Measurements from ENCODE around the gene AKAP8.
A peak's percentile ranks its signal among the peaks of the same experiment; 100 is the strongest.
"Not testable (repeated sequence)": the region's sequence is repeated elsewhere in the genome, so short reads cannot be mapped to it uniquely, and the experiment has no call there.

AKAP8 gene

GRCh38 chr19:15403151-15403531, 23.6 kb upstream of the AKAP8 start:
- DNase-seq: no peak

GRCh38 chr19:15402411-15403150, 23.0 kb upstream of the AKAP8 start:
- no peak for DNase-seq

GRCh38 chr19:15401397-15401710, 21.8 kb upstream of the AKAP8 start:
- no peak for DNase-seq

- no peak for DNase-seq
Observed at GRCh38 chr19:15400521-15401396, 21.2 kb upstream of the AKAP8 start.

DNA sequence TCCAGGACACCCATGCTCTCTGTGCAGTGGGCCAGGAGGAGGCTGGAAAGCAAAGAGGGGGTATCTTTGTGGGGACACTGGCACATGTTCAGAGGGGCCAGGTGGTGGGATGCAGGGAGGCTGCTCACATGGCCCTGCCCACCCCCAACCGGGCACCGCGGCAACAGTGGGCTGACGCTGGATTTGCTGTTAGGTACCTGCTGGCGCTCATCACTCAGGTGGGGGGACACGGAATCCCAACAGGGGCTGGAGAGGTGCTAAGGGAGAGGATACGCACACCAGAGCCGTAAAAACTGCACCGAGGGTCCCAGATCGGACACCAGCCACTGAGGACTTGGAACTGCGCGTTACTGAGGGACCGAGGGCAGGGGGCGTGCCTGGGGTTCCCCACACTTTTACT, 20.0 kb upstream of the AKAP8 start:
- DNase-seq: no peak

- no peak for DNase-seq
Observed at GRCh38 chr19:15399234-15399515, 19.6 kb upstream of the AKAP8 start.

GRCh38 chr19:15398501-15399233, 19.1 kb upstream of the AKAP8 start:
- no peak for DNase-seq

GRCh38 chr19:15397782-15398181, 18.2 kb upstream of the AKAP8 start:
- no peak for DNase-seq

- DNase-seq: no peak
Observed at GRCh38 chr19:15397236-15397635, 17.6 kb upstream of the AKAP8 start.

DNA sequence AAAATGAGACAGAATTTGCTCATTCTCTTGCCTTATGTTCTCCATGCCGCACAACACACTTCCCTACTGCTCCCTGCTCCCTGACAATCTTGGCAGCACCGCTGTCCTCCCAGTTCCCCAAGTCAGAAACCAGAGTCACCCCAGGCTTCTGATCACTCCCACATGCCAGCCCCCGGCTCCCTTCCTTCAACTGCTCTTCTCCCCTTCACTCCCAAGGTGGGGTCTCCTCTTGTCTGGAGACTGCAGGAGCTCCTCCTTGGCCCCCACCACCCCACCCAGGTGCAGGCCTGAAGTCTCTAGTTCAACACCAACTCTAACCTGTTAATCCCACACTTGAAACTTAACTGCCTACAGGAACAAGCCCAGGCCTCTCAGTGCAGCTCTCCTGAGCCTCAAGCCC, 16.8 kb upstream of the AKAP8 start:
- DNase-seq: no peak

GRCh38 chr19:15395251-15395650, 15.7 kb upstream of the AKAP8 start:
- DNase-seq: not testable (repeated sequence)

GRCh38 chr19:15394426-15394825, 14.8 kb upstream of the AKAP8 start:
- DNase-seq: no peak

GRCh38 chr19:15393963-15394362, 14.4 kb upstream of the AKAP8 start:
- no peak for DNase-seq

DNA sequence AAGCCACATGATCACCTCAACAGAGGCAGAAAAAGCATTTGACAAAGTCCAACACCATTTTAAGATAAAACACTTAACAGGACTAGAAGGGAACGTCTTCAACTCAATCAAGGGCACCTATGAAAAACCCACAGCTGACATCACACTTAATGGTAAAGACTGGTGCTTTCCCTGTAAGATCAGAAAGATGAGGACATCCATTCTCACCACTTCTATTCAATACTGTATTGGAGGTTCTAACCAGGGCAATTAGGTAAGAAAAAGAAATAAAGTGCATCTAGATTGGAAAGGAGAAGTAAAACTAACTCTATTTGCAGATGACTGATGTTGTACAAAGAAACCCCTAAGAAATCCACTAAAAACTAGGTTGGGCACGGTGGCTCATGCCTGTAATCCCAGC, 11.2 kb upstream of the AKAP8 start:
- DNase-seq: no peak

GRCh38 chr19:15381864-15382263, 2.3 kb upstream of the AKAP8 start:
- DNase-seq: no peak

- no peak for DNase-seq
Observed at GRCh38 chr19:15381429-15381828, 1.8 kb upstream of the AKAP8 start.

DNA sequence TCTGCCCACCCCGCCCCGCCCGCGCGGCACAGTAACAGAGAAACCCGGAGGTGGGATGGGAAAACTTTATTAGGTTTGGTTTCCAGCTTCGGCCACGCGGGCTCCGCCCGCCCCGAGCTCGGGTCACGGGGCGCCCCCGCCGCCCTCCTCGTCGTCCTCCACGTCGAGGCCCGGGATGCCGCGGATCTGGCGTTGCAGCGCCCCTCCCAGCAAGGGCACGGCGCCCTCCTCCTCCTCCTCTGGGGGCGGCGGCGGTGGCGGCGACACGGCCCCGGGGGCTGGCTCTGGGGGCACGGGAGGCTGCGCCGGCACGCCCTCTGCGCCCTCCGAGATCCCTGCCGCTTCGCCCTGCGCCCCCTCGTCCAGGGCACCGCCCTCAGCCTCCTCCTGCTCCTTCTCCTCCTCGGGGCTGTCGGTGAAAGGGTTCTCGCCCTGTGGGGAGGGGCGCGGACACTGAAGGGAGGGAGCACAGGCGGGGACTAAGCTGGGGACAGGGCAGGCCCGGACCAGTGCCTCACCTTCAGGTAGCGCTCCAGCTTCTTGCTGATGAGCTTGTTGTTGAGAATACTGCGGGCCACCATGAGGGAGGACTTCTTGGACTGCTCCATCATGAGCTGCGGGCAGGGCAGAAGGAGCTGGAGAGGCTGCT, 536 bp upstream of the AKAP8 start:
- no peak for DNase-seq

DNA sequence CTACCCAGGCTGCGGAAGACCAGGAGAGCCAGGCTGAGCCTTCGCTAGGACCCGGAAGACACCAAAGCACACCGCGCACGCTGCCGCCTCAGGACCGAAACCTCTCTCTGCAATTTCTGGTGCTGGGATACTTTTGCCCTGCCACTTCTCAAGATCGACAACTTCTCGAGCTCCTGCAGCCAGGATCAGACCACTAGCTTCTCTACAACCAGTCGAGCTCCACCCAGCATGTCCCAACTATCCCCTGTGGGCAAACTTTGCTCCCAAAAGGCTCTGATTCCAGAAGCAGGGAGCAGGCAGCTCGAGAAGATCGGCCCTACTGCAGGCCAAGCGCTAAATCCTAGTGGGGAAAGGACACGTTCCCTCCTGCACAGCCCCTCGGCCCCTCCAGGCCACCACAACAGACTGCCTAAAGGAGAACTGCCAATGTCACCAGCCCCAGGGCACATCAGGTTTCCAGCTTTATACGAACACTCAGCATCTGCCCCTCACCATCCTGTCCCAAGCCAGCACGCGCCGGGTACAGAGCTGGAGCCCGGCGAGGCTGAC, 979 bp downstream of the AKAP8 start:
- DNase-seq: peak; percentile 62

DNA sequence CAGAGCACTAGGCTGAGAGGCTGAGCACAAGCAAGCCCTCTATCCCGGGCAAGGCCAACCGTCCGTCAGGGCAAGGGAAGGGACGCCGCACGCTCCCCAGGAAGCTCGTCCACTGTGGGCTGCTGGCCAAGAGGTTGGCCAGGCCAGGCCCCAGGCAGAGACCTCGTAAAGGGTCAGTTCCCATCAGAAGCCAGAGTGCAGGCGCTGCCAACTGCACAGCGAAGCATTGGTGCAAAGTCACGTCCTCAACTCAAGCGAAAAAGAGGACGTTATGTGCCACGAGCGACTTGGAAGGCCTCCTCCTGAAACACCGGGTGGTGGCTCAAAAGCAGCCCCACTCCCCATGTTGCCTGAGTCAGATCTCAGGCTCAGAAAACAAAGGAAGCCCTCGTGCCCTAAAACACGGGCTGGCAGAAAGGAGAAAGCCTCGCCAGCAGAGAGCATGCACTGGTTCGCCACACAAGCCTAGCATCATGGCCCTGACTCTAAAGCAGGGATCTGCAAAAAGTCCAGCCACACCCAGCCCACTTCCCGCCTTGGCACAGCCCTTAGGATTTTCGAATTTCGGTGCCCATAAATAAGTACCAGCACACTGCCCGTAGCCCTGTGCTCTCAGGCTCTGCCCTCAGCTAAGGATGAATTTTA, 4.7 kb downstream of the AKAP8 start:
- no peak for DNase-seq

- DNase-seq: no peak
Observed at GRCh38 chr19:15374105-15374651, 5.4 kb downstream of the AKAP8 start.

DNA sequence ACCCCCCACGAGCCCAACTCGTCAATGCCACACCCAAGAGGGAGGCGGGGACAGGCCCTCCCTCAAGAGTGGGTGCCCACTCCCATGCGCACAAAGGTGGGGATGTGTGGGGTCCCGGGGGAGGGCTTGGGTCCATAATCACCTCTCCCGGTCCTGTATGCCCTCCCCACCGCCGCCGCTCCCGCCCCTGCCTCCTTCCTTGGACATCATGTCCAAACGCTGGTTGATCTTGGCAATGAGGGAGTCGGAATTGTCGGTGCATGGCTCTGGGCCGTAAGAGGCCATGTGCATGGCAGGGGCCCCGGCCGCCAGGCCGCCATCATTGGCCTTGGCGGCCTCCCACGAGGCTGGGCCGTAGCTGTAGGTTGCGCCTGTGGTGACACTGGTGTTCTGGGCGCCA, 5.9 kb downstream of the AKAP8 start:
- DNase-seq: no peak

DNA sequence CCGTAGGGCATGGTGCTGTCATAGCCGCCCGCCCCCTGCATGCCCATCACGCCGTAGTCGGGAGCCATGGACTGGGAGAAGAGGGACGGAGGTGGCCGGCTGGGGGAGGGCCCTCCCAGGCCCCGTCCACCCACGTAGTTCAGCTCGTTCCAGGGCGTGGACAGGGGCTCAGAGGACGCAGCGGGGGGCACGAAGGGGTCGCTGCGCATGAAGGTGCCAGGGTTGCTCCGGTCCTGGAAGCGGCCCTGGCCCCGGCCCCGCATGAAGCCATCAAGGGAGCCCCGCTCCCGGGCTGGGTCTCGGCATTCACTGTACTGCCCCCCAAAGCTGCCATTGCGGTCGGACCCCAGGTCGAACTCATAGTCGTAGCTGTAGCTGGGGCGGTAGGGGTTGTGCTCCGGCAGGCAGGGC, 6.7 kb downstream of the AKAP8 start:
- DNase-seq: no peak

All from CD4-positive, alpha-beta T cell treated with Interleukin-6 for 4 hours (primary cell).